Measurements from ENCODE around the gene COL19A1.

Gene COL19A1

GRCh38 chr6:70219943-70220613 lies 353.7 kb downstream of the COL19A1 start:
- no peak overlapping the region for H3K4me3 ChIP-seq (ENCODE audit: low read length)
- TF ChIP-seq ZNF274 (IDR thresholded peaks at IDR 0.05; ENCODE audit: low read depth, low read length) = no peak

- H3K4me3 ChIP-seq (ENCODE audit: low read length) = no peak overlapping the region
- TF ChIP-seq ZNF274 (IDR thresholded peaks at IDR 0.05; ENCODE audit: low read depth, low read length) = no peak
Observed at GRCh38 chr6:70221025-70221714, 354.8 kb downstream of the COL19A1 start.

- H3K4me3 ChIP-seq (ENCODE audit: low read length) = no peak overlapping the region
- TF ChIP-seq ZNF274 (IDR thresholded peaks at IDR 0.05; ENCODE audit: low read depth, low read length) = no peak
Observed at GRCh38 chr6:70221715-70222438, 355.5 kb downstream of the COL19A1 start.

GRCh38 chr6:70222439-70222749 lies 356.0 kb downstream of the COL19A1 start:
- TF ChIP-seq ZNF274 (IDR thresholded peaks at IDR 0.05; ENCODE audit: low read depth, low read length) = no peak
- no peak overlapping the region for H3K4me3 ChIP-seq (ENCODE audit: low read length)

GRCh38 chr6:70225055-70225454 lies 358.7 kb downstream of the COL19A1 start:
- no peak for TF ChIP-seq ZNF274 (IDR thresholded peaks at IDR 0.05; ENCODE audit: low read depth, low read length)
- H3K4me3 ChIP-seq (ENCODE audit: low read length) = no peak overlapping the region

- TF ChIP-seq ZNF274 (IDR thresholded peaks at IDR 0.05; ENCODE audit: low read depth, low read length) = no peak
- no peak overlapping the region for H3K4me3 ChIP-seq (ENCODE audit: low read length)
Observed at GRCh38 chr6:70231311-70231710, 365.0 kb downstream of the COL19A1 start.

GRCh38 chr6:70234561-70235236 lies 368.3 kb downstream of the COL19A1 start:
- no peak overlapping the region for H3K4me3 ChIP-seq (ENCODE audit: low read length)
- no peak for TF ChIP-seq ZNF274 (IDR thresholded peaks at IDR 0.05; ENCODE audit: low read depth, low read length)

- H3K4me3 ChIP-seq (ENCODE audit: low read length) = no peak overlapping the region
- TF ChIP-seq ZNF274 (IDR thresholded peaks at IDR 0.05; ENCODE audit: low read depth, low read length) = no peak
Observed at GRCh38 chr6:70236343-70236742, 370.0 kb downstream of the COL19A1 start.

GRCh38 chr6:70241031-70241430 lies 374.7 kb downstream of the COL19A1 start:
- no peak overlapping the region for H3K4me3 ChIP-seq (ENCODE audit: low read length)
- TF ChIP-seq ZNF274 (IDR thresholded peaks at IDR 0.05; ENCODE audit: low read depth, low read length) = no peak

- TF ChIP-seq ZNF274 (IDR thresholded peaks at IDR 0.05; ENCODE audit: low read depth, low read length) = no peak
Observed at GRCh38 chr6:70241991-70242420, 375.6 kb downstream of the COL19A1 start.

GRCh38 chr6:70246118-70246517 lies 379.8 kb downstream of the COL19A1 start:
- H3K4me3 ChIP-seq (ENCODE audit: low read length) = no peak overlapping the region
- no peak for TF ChIP-seq ZNF274 (IDR thresholded peaks at IDR 0.05; ENCODE audit: low read depth, low read length)

More at GRCh38 chr6:70241991-70242420, 375.6 kb downstream of the COL19A1 start:
- H3K4me3 ChIP-seq (ENCODE audit: low read length) = no peak overlapping the region

GRCh38 chr6:70252604-70253003 lies 386.2 kb downstream of the COL19A1 start:
- no peak for TF ChIP-seq ZNF274 (IDR thresholded peaks at IDR 0.05; ENCODE audit: low read depth, low read length)
- H3K4me3 ChIP-seq (ENCODE audit: low read length) = no peak overlapping the region

- no peak for TF ChIP-seq ZNF274 (IDR thresholded peaks at IDR 0.05; ENCODE audit: low read depth, low read length)
- H3K4me3 ChIP-seq (ENCODE audit: low read length) = no peak overlapping the region
Observed at GRCh38 chr6:70253923-70254322, 387.6 kb downstream of the COL19A1 start.

- no peak for TF ChIP-seq ZNF274 (IDR thresholded peaks at IDR 0.05; ENCODE audit: low read depth, low read length)
- no peak overlapping the region for H3K4me3 ChIP-seq (ENCODE audit: low read length)
Observed at GRCh38 chr6:70254784-70255183, 388.4 kb downstream of the COL19A1 start.

Measured in GM08714 (cell line).